Esophagus muscularis mucosa (tissue), 3 donors: ENCODE results near the gene USP32.

Experiments used
- CTCF ChIP-seq, 3 experiments: fragments of 200-600 bp in 2 of 3; fragments of 450-650 bp in 1 of 3; sonication (generic) in 2 of 3; IDR thresholded peaks; one replicate each; pipeline ENCODE4 v1.5.1; 2017 to 2019; ENCODE audit warnings: antibody characterized with exemption in 3 of 3, mild to moderate bottlenecking in 2 of 3, moderate library complexity in 1 of 3
- POLR2A ChIP-seq: fragments of 450-650 bp; IDR thresholded peaks from one replicate; pipeline ENCODE4 v1.6.1; 2017; ENCODE audit warnings: antibody characterized with exemption, moderate library complexity, mild to moderate bottlenecking, low read depth
- POLR2AphosphoS5 ChIP-seq, 2 donors: sonication (generic); formaldehyde crosslinking; IDR thresholded peaks; one replicate each; pipeline ENCODE4 v1.6.1; 2017; ENCODE audit warnings: antibody characterized with exemption in 2 of 2

GRCh38 chr17:60321336-60322055 lies 70.4 kb downstream of the USP32 start:
- no peak for TF ChIP-seq CTCF (IDR thresholded peaks at IDR 0.05)
- no peak for TF ChIP-seq POLR2AphosphoS5 (IDR thresholded peaks at IDR 0.05)
- TF ChIP-seq POLR2A = no peak
